OCI-LY1 (cell line): ENCODE results near the gene TRIM72.

Experiments used
- H2AFZ ChIP-seq: fragments of 200-600 bp; sonication (generic), shearing (Covaris generic); 2 replicates; pipeline ENCODE4 v1.6.0; 2014; ENCODE audit warnings: antibody characterized with exemption, mild to moderate bottlenecking, low read length
- H3F3A ChIP-seq: fragments of 200-600 bp; sonication (generic), shearing (Covaris generic); 2 replicates; pipeline ENCODE4 v1.6.0; 2014; ENCODE audit warnings: mild to moderate bottlenecking, antibody characterized with exemption, low read length, moderate library complexity; ENCODE audit not compliant: insufficient read depth
- H3K27ac ChIP-seq: fragments of 200-600 bp; sonication (generic); 2 replicates; pipeline ENCODE4 v1.5.1; 2014; ENCODE audit warnings: low read length, mixed run types, mild to moderate bottlenecking, low read depth; ENCODE audit not compliant: poor library complexity, severe bottlenecking
- H3K27me3 ChIP-seq: fragments of 200-600 bp; sonication (generic); 2 replicates; pipeline ENCODE4 v1.6.0; 2014; ENCODE audit warnings: antibody characterized with exemption, mild to moderate bottlenecking, low read length, moderate library complexity; ENCODE audit not compliant: insufficient read depth
- H3K36me3 ChIP-seq: fragments of 200-600 bp; sonication (generic); 2 replicates; pipeline ENCODE4 v1.6.1; 2014; ENCODE audit warnings: mild to moderate bottlenecking, antibody characterized with exemption, low read length, moderate library complexity, mixed read lengths; ENCODE audit not compliant: insufficient read depth
- H3K4me1 ChIP-seq: fragments of 200-600 bp; sonication (generic); 2 replicates; pipeline ENCODE4 v1.5.1; 2014; ENCODE audit warnings: mild to moderate bottlenecking, low read length, moderate library complexity; ENCODE audit not compliant: insufficient read depth, severe bottlenecking
- H3K4me2 ChIP-seq: fragments of 200-600 bp; sonication (generic), shearing (Covaris generic); 2 replicates; pipeline ENCODE4 v1.6.1; 2014; ENCODE audit warnings: low read length
- H3K4me3 ChIP-seq: fragments of 200-600 bp; sonication (generic); 2 replicates; pipeline ENCODE4 v1.5.1; 2014; ENCODE audit warnings: low read length, low read depth, mild to moderate bottlenecking, mixed read lengths; ENCODE audit not compliant: poor library complexity, severe bottlenecking
- H3K79me2 ChIP-seq: fragments of 200-600 bp; shearing (Covaris generic); 2 replicates; pipeline ENCODE4 v1.6.1; 2016; ENCODE audit warnings: mixed run types, low read length, mixed read lengths; ENCODE audit not compliant: insufficient read depth
- H3K9ac ChIP-seq: fragments of 200-600 bp; sonication (generic), shearing (Covaris generic); 2 replicates; pipeline ENCODE4 v1.6.1; 2014; ENCODE audit warnings: mild to moderate bottlenecking, low read length, mixed read lengths
- H3K9me2 ChIP-seq: fragments of 200-600 bp; sonication (generic), shearing (Covaris generic); 2 replicates; pipeline ENCODE4 v1.6.1; 2014; ENCODE audit warnings: low read depth, mild to moderate bottlenecking, low read length, mixed read lengths
- H3K9me3 ChIP-seq: fragments of 200-600 bp; shearing (Covaris generic); 2 replicates; pipeline ENCODE4 v1.6.1; 2014; ENCODE audit warnings: low read length, mixed read lengths
- H4K20me1 ChIP-seq: fragments of 200-600 bp; sonication (generic), shearing (Covaris generic); 2 replicates; pipeline ENCODE4 v1.6.0; 2016; ENCODE audit warnings: mild to moderate bottlenecking, low read length; ENCODE audit not compliant: insufficient read depth
- CTCF ChIP-seq: fragments of 200-600 bp; sonication (generic), shearing (Covaris generic); IDR thresholded peaks from 2 replicates; pipeline ENCODE4 v1.5.1; 2017; ENCODE audit warnings: mild to moderate bottlenecking, antibody characterized with exemption, low read length, moderate library complexity, mixed read lengths
- EZH2 ChIP-seq: fragments of 200-600 bp; sonication (generic), shearing (Covaris generic); IDR thresholded peaks from 2 replicates; pipeline ENCODE4 v1.8.0; 2017; ENCODE audit warnings: borderline replicate concordance, mixed run types, mild to moderate bottlenecking, antibody characterized with exemption, low read length, moderate library complexity, mixed read lengths

Gene TRIM72

GRCh38 chr16:31213342-31213741, 577 bp upstream of the TRIM72 start:
- Histone ChIP-seq H3K27ac (no peak overlapping the region), H4K20me1 (no peaks in the 10 kb centered on the region), H2AFZ (no peak overlapping the region), H3K36me3 (no peaks in the 10 kb centered on the region), H3K9ac (no peak overlapping the region), H3K9me2 (no peaks in the 10 kb centered on the region), H3K79me2 (no peaks in the 10 kb centered on the region), H3K4me2 (no peak overlapping the region), H3K4me3 (no peak overlapping the region), H3F3A (no peaks in the 10 kb centered on the region), H3K27me3 (peaks cover 17% of the 10 kb centered on the region; the same call in 1 of the 2 replicates), H3K9me3 (no peaks in the 10 kb centered on the region), H3K4me1 (no peaks in the 10 kb centered on the region)
- TF ChIP-seq EZH2 (no peak), CTCF (no peak)

- TF ChIP-seq EZH2 (no peak), CTCF (no peak)
- Histone ChIP-seq H2AFZ (no peak overlapping the region), H4K20me1 (no peaks in the 10 kb centered on the region), H3K4me3 (no peak overlapping the region), H3K4me2 (no peak overlapping the region), H3K27ac (no peak overlapping the region), H3K36me3 (no peaks in the 10 kb centered on the region), H3K9me2 (no peaks in the 10 kb centered on the region), H3K9me3 (no peaks in the 10 kb centered on the region), H3K9ac (no peak overlapping the region), H3F3A (no peaks in the 10 kb centered on the region), H3K79me2 (no peaks in the 10 kb centered on the region), H3K4me1 (no peaks in the 10 kb centered on the region), H3K27me3 (peaks cover 8% of the 10 kb centered on the region; the same call in 1 of the 2 replicates)
Observed at GRCh38 chr16:31214708-31215286, 878 bp downstream of the TRIM72 start.

GRCh38 chr16:31215287-31216162, 1.6 kb downstream of the TRIM72 start:
- no peak overlapping the region for H3K4me3 ChIP-seq
- H3K9me2 ChIP-seq = no peaks in the 10 kb centered on the region
- H3K27me3 ChIP-seq = peaks cover 8% of the 10 kb centered on the region; the same call in 1 of the 2 replicates
- no peaks in the 10 kb centered on the region for H3K36me3 ChIP-seq
- H3K4me2 ChIP-seq = no peak overlapping the region; the same call in 1 of the 2 replicates
- no peaks in the 10 kb centered on the region for H3K4me1 ChIP-seq
- no peak overlapping the region for H3K27ac ChIP-seq
- no peaks in the 10 kb centered on the region for H3K79me2 ChIP-seq
- H3K9ac ChIP-seq = no peak overlapping the region
- H2AFZ ChIP-seq = no peak overlapping the region
- no peaks in the 10 kb centered on the region for H3F3A ChIP-seq
- H4K20me1 ChIP-seq = no peaks in the 10 kb centered on the region
- TF ChIP-seq EZH2 (no peak), CTCF (no peak)
- H3K9me3 ChIP-seq = no peaks in the 10 kb centered on the region
